ENCODE data around the gene CYP20A1. TPM values are rescaled to one million over a fixed set of nuclear protein-coding genes. Genes with fewer than 3 reads are reported as not detected.
"Not testable (repeated sequence)": the region's sequence is repeated elsewhere in the genome, so short reads cannot be mapped to it uniquely, and the experiment has no call there.

The CYP20A1 gene
- total RNA-seq, 4 donors from 2014 or later, result 27.5 to 36.5 (median 31.9) TPM

- no peak for TF ChIP-seq CTCF (IDR thresholded peaks at IDR 0.05)
- DNase-seq (ENCODE audit: low spot score), result no peak
- ATAC-seq (ENCODE audit: low FRiP score), result no peak
Measured at GRCh38 chr2:203209538-203209937, 29.3 kb upstream of the CYP20A1 start.

GRCh38 chr2:203225423-203226039 is 13.3 kb upstream of the CYP20A1 start:
- ATAC-seq (ENCODE audit: low FRiP score) (no peak), DNase-seq (ENCODE audit: low spot score) (no peak)
- no peak for TF ChIP-seq CTCF (IDR thresholded peaks at IDR 0.05)

- not testable (repeated sequence) for ATAC-seq (ENCODE audit: low FRiP score); DNase-seq (ENCODE audit: low spot score)
Measured at GRCh38 chr2:203229674-203230073, 9.1 kb upstream of the CYP20A1 start.

GRCh38 chr2:203237346-203238238 is 1.2 kb upstream of the CYP20A1 start:
- DNase-seq (ENCODE audit: low spot score), result no peak
- no peak for ATAC-seq (ENCODE audit: low FRiP score)
- TF ChIP-seq CTCF (IDR thresholded peaks at IDR 0.05), result no peak

- no peak for TF ChIP-seq CTCF (IDR thresholded peaks at IDR 0.05)
- peak; percentile 24 for DNase-seq (ENCODE audit: low spot score)
- no peak for ATAC-seq (ENCODE audit: low FRiP score)
Measured at GRCh38 chr2:203238292-203238703, 520 bp upstream of the CYP20A1 start.

- ATAC-seq (ENCODE audit: low FRiP score) (no peak), DNase-seq (ENCODE audit: low spot score) (no peak)
- TF ChIP-seq CTCF (IDR thresholded peaks at IDR 0.05), result no peak
Measured at GRCh38 chr2:203240491-203240890, 1.7 kb downstream of the CYP20A1 start.

GRCh38 chr2:203242518-203242917 is 3.7 kb downstream of the CYP20A1 start:
- ATAC-seq (ENCODE audit: low FRiP score), result no peak
- TF ChIP-seq CTCF (IDR thresholded peaks at IDR 0.05), result no peak
- no peak for DNase-seq (ENCODE audit: low spot score)
